ENCODE data around the gene ILKAP.

Gene ILKAP

DNA sequence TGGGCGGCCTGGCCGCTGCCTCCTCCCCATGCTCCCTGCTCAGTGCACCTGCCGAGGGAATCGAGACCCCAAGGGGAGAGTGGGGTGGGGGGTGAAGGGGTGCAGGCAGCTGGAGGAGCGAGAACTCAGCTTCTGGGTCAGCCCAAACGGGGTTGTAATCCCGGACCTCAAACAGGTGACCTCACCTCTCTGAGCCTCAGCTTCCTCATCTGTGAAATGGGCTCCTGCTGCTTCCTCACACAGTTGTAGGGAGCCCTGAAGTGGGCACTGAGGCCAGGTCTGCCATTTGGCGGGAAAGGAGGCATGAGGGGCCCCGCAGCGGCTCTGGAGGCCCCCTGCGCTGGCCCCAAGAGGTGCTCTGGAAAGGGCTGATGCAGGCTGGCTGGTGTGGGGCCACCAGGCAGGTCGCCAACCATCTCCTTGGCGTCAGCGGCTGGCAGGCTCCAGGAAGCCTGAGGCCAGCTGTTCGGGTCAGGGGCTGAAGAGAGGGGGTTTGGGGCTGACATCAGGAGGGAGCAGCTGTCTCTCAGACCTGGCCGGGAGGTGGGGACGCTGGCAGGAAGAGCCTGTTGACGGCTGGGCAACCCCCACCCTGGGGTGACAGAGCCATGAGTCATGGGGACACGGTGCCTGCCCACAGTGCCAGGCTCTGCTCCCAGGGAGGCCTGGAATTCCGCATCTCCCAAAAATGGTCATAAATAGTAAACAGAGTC, 60.1 kb downstream of the ILKAP start:
- in situ Hi-C loops (cut with MboI; ENCODE audit: low sequenced_read_pairs, unreplicated experiment): no loop called here
- no peak for DNase-seq (ENCODE audit: low spot score)
- TF ChIP-seq, protein P1, sequence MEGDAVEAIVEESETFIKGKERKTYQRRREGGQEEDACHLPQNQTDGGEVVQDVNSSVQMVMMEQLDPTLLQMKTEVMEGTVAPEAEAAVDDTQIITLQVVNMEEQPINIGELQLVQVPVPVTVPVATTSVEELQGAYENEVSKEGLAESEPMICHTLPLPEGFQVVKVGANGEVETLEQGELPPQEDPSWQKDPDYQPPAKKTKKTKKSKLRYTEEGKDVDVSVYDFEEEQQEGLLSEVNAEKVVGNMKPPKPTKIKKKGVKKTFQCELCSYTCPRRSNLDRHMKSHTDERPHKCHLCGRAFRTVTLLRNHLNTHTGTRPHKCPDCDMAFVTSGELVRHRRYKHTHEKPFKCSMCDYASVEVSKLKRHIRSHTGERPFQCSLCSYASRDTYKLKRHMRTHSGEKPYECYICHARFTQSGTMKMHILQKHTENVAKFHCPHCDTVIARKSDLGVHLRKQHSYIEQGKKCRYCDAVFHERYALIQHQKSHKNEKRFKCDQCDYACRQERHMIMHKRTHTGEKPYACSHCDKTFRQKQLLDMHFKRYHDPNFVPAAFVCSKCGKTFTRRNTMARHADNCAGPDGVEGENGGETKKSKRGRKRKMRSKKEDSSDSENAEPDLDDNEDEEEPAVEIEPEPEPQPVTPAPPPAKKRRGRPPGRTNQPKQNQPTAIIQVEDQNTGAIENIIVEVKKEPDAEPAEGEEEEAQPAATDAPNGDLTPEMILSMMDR (IDR thresholded peaks at IDR 0.05; ENCODE audit: borderline replicate concordance, control extremely low read depth, extremely low read depth, insufficient read depth, missing control alignments): no peak

DNA sequence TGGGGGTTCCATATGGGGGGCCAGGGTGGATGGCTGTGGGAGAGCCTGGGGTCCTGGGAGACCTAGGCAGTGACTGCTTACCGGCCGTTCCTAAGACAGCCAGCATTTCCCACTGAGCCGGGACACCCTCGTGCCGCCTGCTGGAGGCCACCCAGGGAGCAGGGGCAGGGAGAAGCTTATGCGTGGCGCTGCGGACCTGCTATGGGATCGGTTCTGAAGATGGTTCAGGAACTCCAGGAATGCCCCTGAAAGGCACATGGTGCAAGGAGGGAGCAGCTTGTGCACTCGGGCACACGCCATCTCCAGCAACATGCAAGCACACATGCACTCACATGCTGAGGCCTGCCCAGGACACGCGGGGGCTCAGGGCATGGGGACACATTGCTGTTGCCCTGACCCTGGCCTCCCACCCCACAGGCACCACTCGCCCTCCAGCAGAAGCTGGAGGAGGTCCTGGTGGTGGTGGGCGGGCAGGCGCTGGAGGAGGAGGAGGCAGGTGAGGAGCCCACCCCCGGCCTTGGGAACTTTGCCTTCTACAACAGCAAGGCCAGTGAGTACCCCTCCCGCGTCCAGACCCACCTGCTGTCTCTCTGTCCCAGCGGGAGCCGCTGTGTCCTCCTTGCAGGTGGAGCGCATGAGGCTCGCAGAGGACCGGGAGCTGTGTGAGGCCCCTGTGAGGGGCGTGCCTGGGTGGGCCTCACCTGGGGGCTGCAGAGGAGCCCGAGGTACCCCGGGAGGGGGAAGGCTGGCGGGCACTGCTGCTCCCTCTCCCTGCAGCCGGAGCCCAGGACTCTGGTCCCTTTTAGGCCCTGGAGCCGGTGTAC, 60.9 kb downstream of the ILKAP start:
- TF ChIP-seq, protein P1 (IDR thresholded peaks at IDR 0.05; ENCODE audit: borderline replicate concordance, control extremely low read depth, extremely low read depth, insufficient read depth, missing control alignments): no peak
- in situ Hi-C loops (cut with MboI; ENCODE audit: low sequenced_read_pairs, unreplicated experiment): no loop called here
- no peak for DNase-seq (ENCODE audit: low spot score)

DNA sequence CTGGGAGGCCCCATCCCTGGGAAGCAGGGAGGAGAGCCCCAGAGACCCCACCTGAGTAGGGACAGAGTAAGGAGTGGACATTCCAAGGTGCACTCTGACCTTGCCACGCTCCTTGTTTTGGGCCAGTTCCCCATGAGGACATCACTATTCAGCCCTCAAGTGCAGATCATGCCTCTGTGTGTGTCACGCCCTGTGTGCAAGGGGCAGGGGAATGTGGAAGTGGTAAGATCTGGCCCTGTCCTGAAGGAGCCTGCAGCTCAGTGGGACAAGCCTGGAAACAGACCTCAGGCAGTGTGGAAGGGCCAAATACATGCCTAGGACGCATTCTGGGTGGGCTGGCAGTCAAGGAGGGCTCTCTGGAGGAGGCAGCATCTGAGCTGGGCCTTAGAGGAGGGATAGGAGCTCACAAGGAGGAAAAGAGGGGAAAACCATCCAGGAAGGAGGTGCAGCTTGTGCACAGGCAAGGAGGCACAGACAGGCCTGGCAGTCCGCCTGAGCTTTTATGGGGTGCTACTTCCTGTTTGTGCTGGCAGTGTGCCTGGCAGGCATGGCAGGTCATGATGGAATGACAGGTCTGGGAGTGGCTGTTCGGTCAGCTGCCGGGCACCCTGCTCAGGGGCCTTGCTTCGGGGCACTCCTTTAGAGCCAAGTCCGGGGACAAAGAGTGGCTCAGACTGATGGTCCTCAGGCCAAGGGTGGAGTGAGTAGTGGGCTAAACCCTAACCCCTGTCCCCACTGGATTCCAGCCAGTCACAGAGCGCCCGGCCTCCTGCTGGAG, 61.8 kb downstream of the ILKAP start:
- TF ChIP-seq, protein P1 (IDR thresholded peaks at IDR 0.05; ENCODE audit: borderline replicate concordance, control extremely low read depth, extremely low read depth, insufficient read depth, missing control alignments): no peak

DNA sequence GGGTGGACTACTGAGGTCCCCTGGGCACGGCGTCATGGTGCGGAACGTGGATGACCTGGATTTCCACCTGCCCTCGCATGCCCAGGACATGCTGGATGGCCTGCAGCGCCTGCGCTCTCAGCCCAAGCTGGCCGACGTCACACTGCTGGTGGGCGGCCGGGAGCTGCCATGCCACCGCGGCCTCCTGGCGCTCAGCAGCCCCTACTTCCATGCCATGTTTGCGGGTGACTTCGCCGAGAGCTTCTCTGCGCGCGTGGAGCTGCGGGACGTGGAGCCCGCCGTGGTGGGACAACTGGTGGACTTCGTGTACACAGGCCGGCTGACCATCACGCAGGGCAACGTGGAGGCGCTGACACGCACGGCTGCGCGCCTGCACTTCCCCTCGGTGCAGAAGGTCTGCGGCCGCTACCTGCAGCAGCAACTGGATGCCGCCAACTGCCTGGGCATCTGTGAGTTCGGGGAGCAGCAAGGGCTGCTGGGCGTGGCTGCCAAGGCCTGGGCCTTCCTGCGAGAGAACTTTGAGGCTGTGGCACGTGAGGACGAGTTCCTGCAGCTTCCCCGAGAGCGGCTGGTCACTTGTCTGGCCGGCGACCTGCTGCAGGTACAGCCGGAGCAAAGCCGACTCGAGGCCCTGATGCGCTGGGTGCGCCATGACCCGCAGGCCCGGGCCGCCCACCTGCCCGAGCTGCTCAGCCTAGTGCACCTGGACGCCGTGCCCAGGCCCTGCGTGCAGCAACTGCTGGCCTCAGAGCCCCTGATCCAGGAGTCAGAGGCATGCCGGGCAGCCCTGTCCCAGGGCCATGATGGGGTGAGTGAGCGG, 62.6 kb downstream of the ILKAP start:
- no peak for DNase-seq (ENCODE audit: low spot score)
- in situ Hi-C loops (cut with MboI; ENCODE audit: low sequenced_read_pairs, unreplicated experiment): no loop called here
- TF ChIP-seq, protein P1 (IDR thresholded peaks at IDR 0.05; ENCODE audit: borderline replicate concordance, control extremely low read depth, extremely low read depth, insufficient read depth, missing control alignments): no peak

More for the DNA sequence above, 61.8 kb downstream of the ILKAP start:
- DNase-seq (ENCODE audit: low spot score): no peak
- in situ Hi-C loops (cut with MboI; ENCODE audit: low sequenced_read_pairs, unreplicated experiment): no loop called here

DNA sequence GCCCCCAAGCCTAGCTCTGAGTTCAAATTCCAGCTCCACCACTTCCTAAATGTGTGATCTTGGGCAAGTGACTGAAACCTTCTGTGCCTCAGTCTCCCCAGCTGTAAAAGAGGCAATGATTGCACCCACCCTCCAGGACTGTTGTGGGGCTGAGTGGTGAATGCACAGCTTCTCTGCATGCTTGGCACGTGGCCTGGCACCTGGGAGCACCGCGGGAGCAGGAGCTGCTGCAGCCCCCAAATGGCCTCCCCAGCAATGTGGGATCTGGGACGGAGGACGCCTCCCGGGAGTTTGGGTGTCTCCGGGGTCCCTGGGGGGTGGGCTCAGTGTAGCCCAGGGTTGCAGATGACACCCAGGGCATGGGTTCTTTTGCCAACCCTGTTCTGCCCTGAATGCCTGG, 63.5 kb downstream of the ILKAP start:
- in situ Hi-C loops (cut with MboI; ENCODE audit: low sequenced_read_pairs, unreplicated experiment): no loop called here
- no peak for DNase-seq (ENCODE audit: low spot score)
- TF ChIP-seq, protein P1 (IDR thresholded peaks at IDR 0.05; ENCODE audit: borderline replicate concordance, control extremely low read depth, extremely low read depth, insufficient read depth, missing control alignments): no peak

Data from GM13976 (cell line).